H1 (cell line): ENCODE measurements around the gene SLC22A9.

Experiments used
- CTCF ChIP-seq, 3 experiments: IDR thresholded peaks; 1 replicate in 2 of 3; 2 replicates in 1 of 3; pipeline versions ENCODE4 v1.5.1 to v1.6.1; 2011; ENCODE audit warnings: low read length in 3 of 3, mild to moderate bottlenecking in 3 of 3, inconsistent platforms in 2 of 3, low read depth in 1 of 3, moderate library complexity in 1 of 3; ENCODE audit not compliant: insufficient read depth in 1 of 3; ENCODE audit errors: control extremely low read depth in 1 of 3
- POLR2A ChIP-seq, 2 experiments: IDR thresholded peaks; 1 replicate in 1 of 2; 2 replicates in 1 of 2; pipeline ENCODE4 v1.6.1; 2011; ENCODE audit warnings: low read depth in 2 of 2, low read length in 2 of 2, mild to moderate bottlenecking in 2 of 2; ENCODE audit errors: control extremely low read depth in 1 of 2
- RFX5 ChIP-seq: IDR thresholded peaks from 2 replicates; pipeline ENCODE4 v1.6.1; 2011; ENCODE audit warnings: low read depth, low read length, improper control_type of control experiment, borderline replicate concordance

- no peak for TF ChIP-seq POLR2A (IDR thresholded peaks at IDR 0.05; ENCODE audit: control extremely low read depth in 1 of 2, low read depth in 2 of 2, low read length in 2 of 2)
- no peak for TF ChIP-seq RFX5
- TF ChIP-seq CTCF (IDR thresholded peaks at IDR 0.05; ENCODE audit: control extremely low read depth in 1 of 3, insufficient read depth in 1 of 3, low read depth in 1 of 3, low read length in 3 of 3) = no peak
Measured at GRCh38 chr11:63369971-63370588, 495 bp downstream of the SLC22A9 start.
